ENCODE data around the gene CEP350.

The CEP350 gene

DNA sequence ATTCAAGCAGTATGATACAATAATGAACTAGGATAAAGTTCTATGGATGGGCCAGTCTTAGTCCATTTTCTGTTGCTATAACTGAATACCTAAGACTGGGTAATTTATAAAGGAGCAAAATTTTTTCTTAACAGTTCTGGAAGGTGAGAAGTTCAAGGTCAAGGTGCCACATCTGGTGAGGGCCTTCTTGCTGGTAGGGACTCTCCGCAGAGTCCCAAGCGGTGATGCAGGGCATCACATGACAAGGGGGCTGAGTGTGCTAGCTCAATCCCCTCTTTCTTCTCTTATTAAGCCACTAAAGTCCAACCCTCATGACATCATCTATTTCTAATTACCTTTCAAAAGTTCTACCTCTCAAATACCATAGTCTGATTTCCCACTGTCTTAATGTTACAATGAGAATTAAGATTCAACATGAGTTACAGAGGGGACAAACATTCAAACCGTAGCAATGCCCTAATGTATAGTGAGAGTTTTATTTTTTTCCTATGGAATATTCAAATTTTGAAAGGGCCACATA is 107.9 kb downstream of the CEP350 start:
- no peak for DNase-seq (ENCODE audit: low read depth in 3 of 3)

GRCh38 chr1:180065408-180065807 is 110.8 kb downstream of the CEP350 start:
- no peak for DNase-seq (ENCODE audit: low read depth in 3 of 3)

DNA sequence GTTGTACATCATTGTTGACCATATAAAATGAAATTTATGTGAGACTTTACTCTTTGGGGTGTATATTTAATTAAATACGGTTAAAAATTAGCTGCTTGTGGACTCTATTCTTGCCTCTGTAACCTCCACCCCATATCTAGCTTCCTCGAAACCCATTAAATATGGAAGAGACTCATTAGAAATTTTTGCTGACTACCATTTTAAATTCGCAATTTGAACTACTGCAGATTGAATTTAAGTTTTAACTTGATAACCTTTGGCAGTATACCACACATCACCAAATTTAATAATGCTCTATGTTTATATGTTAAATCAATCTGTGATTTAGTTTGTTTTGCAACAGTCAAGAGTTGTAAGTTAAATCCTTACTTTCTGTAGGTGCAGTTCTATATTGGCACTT is 111.5 kb downstream of the CEP350 start:
- no peak for DNase-seq (ENCODE audit: low read depth in 3 of 3)

- DNase-seq (ENCODE audit: low read depth in 3 of 3): no peak
Measured at GRCh38 chr1:180070286-180070685, 115.7 kb downstream of the CEP350 start.

GRCh38 chr1:180071759-180072158 is 117.1 kb downstream of the CEP350 start:
- DNase-seq (ENCODE audit: low read depth in 3 of 3): no peak

- no peak for DNase-seq (ENCODE audit: low read depth in 3 of 3)
Measured at GRCh38 chr1:180080439-180080838, 125.8 kb downstream of the CEP350 start.

DNA sequence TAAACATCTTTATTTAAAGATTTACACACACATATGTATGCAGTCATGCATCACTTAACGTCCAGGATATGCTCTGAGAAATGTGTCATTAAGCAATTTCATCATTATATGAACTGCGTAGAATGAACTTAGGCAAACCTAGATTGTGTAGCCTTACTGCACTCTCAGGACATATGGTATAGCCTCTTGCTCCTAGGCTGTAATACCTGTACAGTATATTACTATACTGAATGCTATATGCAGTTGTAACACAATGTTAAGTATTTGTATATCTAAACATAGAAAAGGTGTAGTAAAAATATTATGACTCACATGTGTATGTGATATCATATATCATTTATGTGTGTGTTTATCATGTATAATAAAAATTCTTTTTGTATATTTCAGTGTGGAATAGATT is 126.9 kb downstream of the CEP350 start:
- DNase-seq (ENCODE audit: low read depth in 3 of 3): no peak

- DNase-seq (ENCODE audit: low read depth in 3 of 3): no peak
Measured at GRCh38 chr1:180083164-180083563, 128.6 kb downstream of the CEP350 start.

GRCh38 chr1:180084867-180085266 is 130.3 kb downstream of the CEP350 start:
- DNase-seq (ENCODE audit: low read depth in 3 of 3): no peak

DNA sequence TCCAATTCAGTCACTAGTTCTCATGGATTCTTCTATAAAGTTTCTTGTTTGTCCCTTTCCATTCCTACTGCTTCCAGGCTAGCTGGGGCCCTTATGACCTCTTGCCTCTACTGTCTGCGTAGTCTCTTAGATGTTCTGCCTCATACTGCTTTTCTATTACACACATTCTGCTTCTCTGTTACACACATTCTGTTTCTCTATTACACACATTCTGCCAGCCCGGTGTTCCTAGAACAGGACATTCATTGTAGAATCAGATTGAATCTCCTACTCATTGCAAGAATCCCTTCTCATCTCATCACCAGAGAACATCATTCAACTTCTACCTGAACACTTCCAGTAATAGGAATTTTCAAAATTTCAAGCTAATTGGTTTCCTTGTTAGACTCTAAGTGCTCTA is 130.7 kb downstream of the CEP350 start:
- no peak for DNase-seq (ENCODE audit: low read depth in 3 of 3)

DNA sequence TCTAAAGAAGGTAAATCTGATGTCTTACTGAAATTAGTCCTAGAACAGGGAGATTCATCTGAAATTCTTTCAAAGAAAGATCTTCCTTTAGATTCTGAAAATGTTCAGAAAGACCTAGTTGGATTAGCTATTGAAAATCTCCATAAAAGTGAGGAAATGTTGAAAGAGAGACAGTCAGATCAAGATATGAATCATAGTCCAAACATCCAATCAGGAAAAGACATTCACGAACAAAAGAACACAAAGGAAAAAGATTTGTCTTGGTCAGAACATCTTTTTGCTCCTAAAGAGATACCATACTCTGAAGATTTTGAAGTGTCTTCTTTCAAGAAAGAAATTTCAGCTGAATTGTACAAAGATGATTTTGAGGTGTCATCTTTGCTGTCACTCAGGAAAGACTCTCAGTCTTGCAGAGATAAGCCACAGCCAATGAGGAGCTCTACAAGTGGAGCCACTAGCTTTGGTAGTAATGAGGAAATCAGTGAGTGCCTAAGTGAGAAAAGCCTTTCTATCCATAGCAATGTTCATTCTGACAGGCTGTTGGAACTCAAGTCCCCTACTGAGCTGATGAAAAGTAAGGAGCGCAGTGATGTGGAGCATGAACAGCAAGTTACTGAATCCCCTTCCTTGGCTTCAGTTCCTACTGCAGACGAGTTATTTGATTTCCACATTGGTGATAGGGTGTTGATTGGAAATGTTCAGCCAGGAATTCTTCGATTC is 138.5 kb downstream of the CEP350 start:
- DNase-seq (ENCODE audit: low read depth in 3 of 3): no peak

DNA sequence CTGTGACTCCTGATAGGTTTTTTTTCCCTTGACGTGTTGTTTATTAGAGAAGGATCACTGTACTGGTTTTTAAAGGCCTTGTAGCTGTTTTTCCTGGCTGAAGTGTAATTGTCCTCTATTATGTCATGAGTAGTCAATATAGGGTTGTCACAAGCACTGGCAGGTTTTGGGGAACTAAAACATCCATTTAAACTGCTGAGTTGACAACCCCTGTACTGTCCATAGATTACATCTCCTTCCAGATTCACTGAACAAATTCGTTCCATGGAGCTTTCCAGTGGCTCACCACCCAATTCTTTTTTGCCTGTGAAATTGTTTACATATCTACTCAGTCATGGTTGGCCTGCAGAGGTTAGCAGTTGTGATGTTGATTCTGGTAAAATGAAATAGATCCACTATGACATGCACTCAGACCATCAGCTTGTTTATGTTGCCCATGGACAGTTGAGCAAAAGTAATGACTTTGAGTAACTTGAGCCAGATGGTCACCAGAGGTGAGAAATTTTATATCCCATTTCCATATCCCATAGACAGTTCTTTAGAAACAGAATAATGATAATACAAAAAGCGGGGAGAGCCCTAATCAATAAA is 140.2 kb downstream of the CEP350 start:
- no peak for DNase-seq (ENCODE audit: low read depth in 3 of 3)

GRCh38 chr1:180096584-180097325 is 142.1 kb downstream of the CEP350 start:
- no peak for DNase-seq (ENCODE audit: low read depth in 3 of 3)

GRCh38 chr1:180097326-180097605 is 142.7 kb downstream of the CEP350 start:
- DNase-seq (ENCODE audit: low read depth in 3 of 3): no peak

DNA sequence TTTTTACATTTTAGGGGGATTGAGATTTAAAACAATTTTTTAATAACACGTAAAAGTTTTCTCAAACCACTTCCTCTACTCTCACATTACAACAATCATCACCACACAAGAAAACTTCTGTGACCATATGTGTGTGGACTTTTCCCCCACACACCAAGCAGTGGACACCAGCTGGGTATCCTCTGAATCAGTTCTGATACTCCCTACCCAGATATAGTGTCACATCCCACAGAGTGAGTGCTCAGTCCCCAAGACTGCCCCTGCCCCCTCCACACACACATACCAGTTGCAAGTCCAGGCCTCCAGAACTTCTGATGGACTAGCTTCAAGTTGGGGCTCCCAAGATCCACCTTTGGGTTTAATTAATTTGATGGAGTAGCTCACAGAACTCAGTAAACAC is 146.8 kb downstream of the CEP350 start:
- no peak for DNase-seq (ENCODE audit: low read depth in 3 of 3)

DNA sequence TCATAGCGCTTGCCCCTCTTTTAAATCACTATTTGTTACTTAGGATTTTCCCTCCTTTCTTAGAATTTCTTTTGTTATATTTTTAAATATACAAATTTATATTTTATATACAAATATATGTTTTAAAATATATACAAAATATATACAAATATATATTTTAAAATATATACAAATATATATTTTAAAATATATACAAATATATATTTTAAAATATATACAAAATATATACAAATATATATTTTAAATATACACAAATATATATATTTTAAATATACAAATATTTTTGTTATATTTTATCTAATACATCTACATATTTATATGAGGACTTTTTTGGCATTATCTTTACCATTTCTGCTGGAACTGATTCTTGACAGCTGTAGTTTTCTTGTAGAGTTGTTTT is 149.2 kb downstream of the CEP350 start:
- no peak for DNase-seq (ENCODE audit: low read depth in 3 of 3)

GRCh38 chr1:180112091-180112490 is 157.5 kb downstream of the CEP350 start:
- DNase-seq (ENCODE audit: low read depth in 3 of 3): no peak

- no peak for DNase-seq (ENCODE audit: low read depth in 3 of 3)
Measured at GRCh38 chr1:180112984-180113647, 158.5 kb downstream of the CEP350 start.

GRCh38 chr1:180114396-180114945 is 159.9 kb downstream of the CEP350 start:
- DNase-seq (ENCODE audit: low read depth in 3 of 3): no peak

GRCh38 chr1:180116964-180117763 is 162.6 kb downstream of the CEP350 start:
- DNase-seq (ENCODE audit: low read depth in 3 of 3): no peak

- DNase-seq (ENCODE audit: low read depth in 3 of 3): no peak
Measured at GRCh38 chr1:180117764-180118116, 163.1 kb downstream of the CEP350 start.
